ENCODE results near the gene BCAP29. TPM values are rescaled to one million over a fixed set of nuclear protein-coding genes. Genes with fewer than 3 reads are reported as not detected.

BCAP29 gene
- total RNA-seq, 1 donor from 2014 or later: 62.2 TPM

DNA sequence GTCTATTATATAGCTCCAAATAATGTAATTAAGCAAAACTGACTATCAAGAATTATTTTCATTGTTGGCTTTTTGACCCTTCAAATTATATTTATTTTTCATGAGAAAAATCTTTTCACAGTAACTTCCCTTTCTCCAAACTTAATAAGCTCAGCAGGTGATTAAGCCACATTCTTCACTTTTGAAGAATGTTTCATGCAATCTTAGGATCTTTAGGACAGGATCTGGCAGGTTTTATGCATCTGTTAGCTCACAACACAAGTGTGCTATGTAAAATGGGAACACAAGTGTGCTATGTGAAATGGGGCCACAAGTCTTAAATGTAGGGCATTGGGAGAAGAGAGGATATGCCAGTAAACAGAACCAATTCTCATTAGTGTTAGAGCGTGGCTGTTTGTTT is 26.3 kb downstream of the BCAP29 start:
- H3K27me3 ChIP-seq (ENCODE audit: control insufficient read depth, insufficient read depth, low read length): no peaks in the 10 kb centered on the region
- no peaks in the 10 kb centered on the region for H3K36me3 ChIP-seq (ENCODE audit: control insufficient read depth, insufficient read depth, low read length)
- TF ChIP-seq, protein P1, sequence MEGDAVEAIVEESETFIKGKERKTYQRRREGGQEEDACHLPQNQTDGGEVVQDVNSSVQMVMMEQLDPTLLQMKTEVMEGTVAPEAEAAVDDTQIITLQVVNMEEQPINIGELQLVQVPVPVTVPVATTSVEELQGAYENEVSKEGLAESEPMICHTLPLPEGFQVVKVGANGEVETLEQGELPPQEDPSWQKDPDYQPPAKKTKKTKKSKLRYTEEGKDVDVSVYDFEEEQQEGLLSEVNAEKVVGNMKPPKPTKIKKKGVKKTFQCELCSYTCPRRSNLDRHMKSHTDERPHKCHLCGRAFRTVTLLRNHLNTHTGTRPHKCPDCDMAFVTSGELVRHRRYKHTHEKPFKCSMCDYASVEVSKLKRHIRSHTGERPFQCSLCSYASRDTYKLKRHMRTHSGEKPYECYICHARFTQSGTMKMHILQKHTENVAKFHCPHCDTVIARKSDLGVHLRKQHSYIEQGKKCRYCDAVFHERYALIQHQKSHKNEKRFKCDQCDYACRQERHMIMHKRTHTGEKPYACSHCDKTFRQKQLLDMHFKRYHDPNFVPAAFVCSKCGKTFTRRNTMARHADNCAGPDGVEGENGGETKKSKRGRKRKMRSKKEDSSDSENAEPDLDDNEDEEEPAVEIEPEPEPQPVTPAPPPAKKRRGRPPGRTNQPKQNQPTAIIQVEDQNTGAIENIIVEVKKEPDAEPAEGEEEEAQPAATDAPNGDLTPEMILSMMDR (IDR thresholded peaks at IDR 0.05; ENCODE audit: insufficient read depth, low read length, poor library complexity, severe bottlenecking): no peak
- no peak for DNase-seq (ENCODE audit: low read depth)
- no peak overlapping the region for H3K4me3 ChIP-seq (ENCODE audit: low read depth, low read length)

DNA sequence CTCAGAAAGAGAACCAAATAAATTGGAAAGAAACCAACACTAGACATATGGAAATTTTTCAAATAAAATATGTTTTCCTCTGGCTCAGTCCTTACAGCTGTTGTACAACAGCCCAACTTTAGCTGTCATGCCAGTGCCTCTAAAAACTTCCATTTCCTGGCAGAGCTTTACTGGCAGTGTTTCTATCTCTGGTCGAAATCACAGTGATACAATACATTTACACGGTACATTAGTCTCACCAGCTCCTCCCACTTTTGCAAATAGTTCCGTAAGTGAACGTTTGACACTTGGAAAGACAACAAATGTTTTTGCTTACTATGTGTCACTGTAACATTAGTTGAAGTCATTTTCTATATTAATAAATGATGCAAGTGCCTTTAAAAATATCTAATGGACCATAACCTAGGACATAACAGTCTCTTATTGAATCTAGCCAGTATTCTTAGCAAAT is 29.8 kb downstream of the BCAP29 start:
- H3K4me3 ChIP-seq (ENCODE audit: low read depth, low read length): no peak overlapping the region
- TF ChIP-seq, protein P1 (IDR thresholded peaks at IDR 0.05; ENCODE audit: insufficient read depth, low read length, poor library complexity, severe bottlenecking): no peak
- H3K36me3 ChIP-seq (ENCODE audit: control insufficient read depth, insufficient read depth, low read length): no peaks in the 10 kb centered on the region
- H3K27me3 ChIP-seq (ENCODE audit: control insufficient read depth, insufficient read depth, low read length): no peaks in the 10 kb centered on the region
- DNase-seq (ENCODE audit: low read depth): no peak

GRCh38 chr7:107610323-107610722 is 30.3 kb downstream of the BCAP29 start:
- Histone ChIP-seq H3K27me3 (ENCODE audit: control insufficient read depth, insufficient read depth, low read length) (no peaks in the 10 kb centered on the region), H3K4me3 (ENCODE audit: low read depth, low read length) (no peak overlapping the region), H3K36me3 (ENCODE audit: control insufficient read depth, insufficient read depth, low read length) (no peaks in the 10 kb centered on the region)
- no peak for DNase-seq (ENCODE audit: low read depth)
- TF ChIP-seq, protein P1 (IDR thresholded peaks at IDR 0.05; ENCODE audit: insufficient read depth, low read length, poor library complexity, severe bottlenecking): no peak

GRCh38 chr7:107613439-107613838 is 33.4 kb downstream of the BCAP29 start:
- DNase-seq (ENCODE audit: low read depth): no peak
- Histone ChIP-seq H3K27me3 (ENCODE audit: control insufficient read depth, insufficient read depth, low read length) (no peaks in the 10 kb centered on the region), H3K36me3 (ENCODE audit: control insufficient read depth, insufficient read depth, low read length) (no peaks in the 10 kb centered on the region), H3K4me3 (ENCODE audit: low read depth, low read length) (no peak overlapping the region)
- TF ChIP-seq, protein P1 (IDR thresholded peaks at IDR 0.05; ENCODE audit: insufficient read depth, low read length, poor library complexity, severe bottlenecking): no peak

- DNase-seq (ENCODE audit: low read depth): no peak
- TF ChIP-seq, protein P1 (IDR thresholded peaks at IDR 0.05; ENCODE audit: insufficient read depth, low read length, poor library complexity, severe bottlenecking): no peak
- Histone ChIP-seq H3K27me3 (ENCODE audit: control insufficient read depth, insufficient read depth, low read length) (no peaks in the 10 kb centered on the region), H3K36me3 (ENCODE audit: control insufficient read depth, insufficient read depth, low read length) (no peaks in the 10 kb centered on the region), H3K4me3 (ENCODE audit: low read depth, low read length) (no peak overlapping the region)
Measured at GRCh38 chr7:107613948-107614347, 33.9 kb downstream of the BCAP29 start.

DNA sequence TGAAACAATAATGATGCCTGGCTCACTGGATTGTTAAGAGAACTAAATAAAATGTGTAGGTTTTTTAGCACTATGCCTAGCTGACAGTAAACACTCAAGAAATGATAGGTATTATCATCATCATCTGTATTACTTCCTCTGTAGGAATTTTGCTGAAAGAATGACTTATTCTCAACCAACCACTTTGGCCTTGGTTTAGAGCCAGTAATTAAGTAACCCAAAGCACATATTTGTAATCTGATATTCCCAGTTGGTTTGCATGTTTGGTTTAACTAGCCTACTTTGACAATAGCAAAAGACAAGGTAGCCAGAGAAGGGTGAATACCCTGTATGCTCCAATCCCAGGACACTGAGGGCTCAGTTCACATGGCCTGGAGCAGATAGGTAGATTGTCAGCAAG is 34.4 kb downstream of the BCAP29 start:
- TF ChIP-seq, protein P1 (IDR thresholded peaks at IDR 0.05; ENCODE audit: insufficient read depth, low read length, poor library complexity, severe bottlenecking): no peak
- DNase-seq (ENCODE audit: low read depth): no peak
- Histone ChIP-seq H3K27me3 (ENCODE audit: control insufficient read depth, insufficient read depth, low read length) (no peaks in the 10 kb centered on the region), H3K4me3 (ENCODE audit: low read depth, low read length) (no peak overlapping the region), H3K36me3 (ENCODE audit: control insufficient read depth, insufficient read depth, low read length) (no peaks in the 10 kb centered on the region)
